ENCODE data around the gene CTNNA2. TPM values are rescaled to one million over a fixed set of nuclear protein-coding genes. Genes with fewer than 3 reads are reported as not detected.

CTNNA2 gene
- total and polyA plus RNA-seq, 2 of the 8 experiments (the other 6 are each of a cell fraction or from before 2014, with no cell fraction given): 3.9 to 9.0 TPM

DNA sequence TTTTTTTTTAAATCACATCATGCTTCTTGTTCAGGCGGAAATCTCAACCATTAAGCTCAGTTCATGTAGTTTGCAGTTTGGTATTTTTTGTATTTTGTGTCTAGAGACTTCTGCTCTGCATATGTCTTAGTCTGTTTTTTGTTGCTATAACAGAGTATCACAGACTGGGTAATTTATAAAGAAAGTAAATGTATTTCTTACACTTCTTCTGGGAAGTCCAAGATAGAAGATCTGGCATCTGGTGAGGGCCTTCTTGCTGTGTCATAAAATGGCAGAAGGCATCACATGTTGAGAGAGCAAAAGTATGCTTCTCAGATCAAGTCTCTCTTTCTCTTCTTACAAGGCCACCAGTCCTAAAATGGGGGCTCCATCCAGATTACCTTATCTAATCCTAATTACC is 208.2 kb downstream of the CTNNA2 start:
- Histone ChIP-seq H4K91ac (replicated peaks; ENCODE audit: insufficient read length, low read length) (no peak overlapping the region), H3K36me3 (ENCODE audit: control insufficient read depth in 2 of 4, insufficient read depth in 4 of 4, low read length in 3 of 4) (no peaks in the 10 kb centered on the region), H3K27me3 (replicated peaks in 1 of 4; ENCODE audit: control insufficient read depth in 3 of 4, extremely low read depth in 1 of 4, insufficient read depth in 3 of 4, low read length in 3 of 4) (no peaks in the 10 kb centered on the region), H3K56ac (replicated peaks; ENCODE audit: insufficient read length, low read depth, low read length) (no peak overlapping the region), H3K14ac (ENCODE audit: insufficient read length) (no peak overlapping the region), H2BK5ac (ENCODE audit: low read depth, low read length) (no peak overlapping the region), H3K4ac (replicated peaks; ENCODE audit: insufficient read length, low read depth, low read length) (no peak overlapping the region), H2AFZ (ENCODE audit: low read length) (no peak overlapping the region), H2BK12ac (ENCODE audit: low read depth, low read length) (no peak overlapping the region), H2AK5ac (ENCODE audit: low read depth, low read length) (no peak overlapping the region), H3K9ac (replicated peaks in 1 of 4; ENCODE audit: extremely low read depth in 1 of 4, low read depth in 3 of 4, low read length in 3 of 4) (no peak overlapping the region), H3K79me1 (ENCODE audit: low read depth, low read length) (no peaks in the 10 kb centered on the region), H2BK120ac (replicated peaks; ENCODE audit: low read depth, low read length) (no peak overlapping the region), H3K4me2 (ENCODE audit: insufficient read depth in 1 of 2, low read depth in 2 of 2, low read length in 2 of 2) (no peak overlapping the region), H3K18ac (ENCODE audit: extremely low read depth, low read length) (no peak overlapping the region), H2BK20ac (ENCODE audit: low read length) (no peak overlapping the region), H3K9me3 (ENCODE audit: insufficient read depth in 2 of 2, low read depth in 1 of 2, low read length in 1 of 2) (no peaks in the 10 kb centered on the region), H2BK15ac (ENCODE audit: low read length) (no peak overlapping the region), H4K20me1 (replicated peaks in 1 of 2; ENCODE audit: control insufficient read depth in 1 of 2, insufficient read depth in 2 of 2, low read length in 2 of 2) (no peaks in the 10 kb centered on the region), H4K8ac (ENCODE audit: extremely low read depth, insufficient read depth, low read length) (no peak overlapping the region), H3K4me3 (ENCODE audit: extremely low read depth in 1 of 4, insufficient read depth in 2 of 4, low read depth in 3 of 4, low read length in 4 of 4) (no peak overlapping the region), H3K23me2 (ENCODE audit: low read depth, low read length) (no peaks in the 10 kb centered on the region), H4K5ac (ENCODE audit: insufficient read length, low read depth, low read length) (no peak overlapping the region), H3K27ac (ENCODE audit: low read depth, low read length) (no peak overlapping the region), H3K4me1 (replicated peaks in 1 of 4; ENCODE audit: control insufficient read depth in 3 of 4, insufficient read depth in 4 of 4, low read length in 3 of 4) (peaks cover 0 to 4% (median 1%) of the 10 kb centered on the region in 4 experiments; a peak in 1 of 7 replicates), H3K79me2 (ENCODE audit: control insufficient read depth in 1 of 2, insufficient read depth in 2 of 2, low read length in 2 of 2) (no peaks in the 10 kb centered on the region), H3K23ac (ENCODE audit: insufficient read length) (no peak overlapping the region)
- DNase-seq (ENCODE audit: low read depth in 1 of 2, low spot score in 2 of 2) (no peak), FAIRE-seq (no peak)
- TF ChIP-seq SIX5 (IDR thresholded peaks at IDR 0.05; ENCODE audit: low read depth, low read length) (no peak), GABPA (IDR thresholded peaks at IDR 0.05; ENCODE audit: borderline replicate concordance, insufficient read depth, low read length) (no peak), HDAC2 (IDR thresholded peaks at IDR 0.05; ENCODE audit: borderline replicate concordance in 1 of 2, low read depth in 2 of 2, low read length in 2 of 2) (no peak), SAP30 (IDR thresholded peaks at IDR 0.05; ENCODE audit: insufficient read depth, insufficient replicate concordance, low read length) (no peak)
- TF ChIP-seq, protein P1, sequence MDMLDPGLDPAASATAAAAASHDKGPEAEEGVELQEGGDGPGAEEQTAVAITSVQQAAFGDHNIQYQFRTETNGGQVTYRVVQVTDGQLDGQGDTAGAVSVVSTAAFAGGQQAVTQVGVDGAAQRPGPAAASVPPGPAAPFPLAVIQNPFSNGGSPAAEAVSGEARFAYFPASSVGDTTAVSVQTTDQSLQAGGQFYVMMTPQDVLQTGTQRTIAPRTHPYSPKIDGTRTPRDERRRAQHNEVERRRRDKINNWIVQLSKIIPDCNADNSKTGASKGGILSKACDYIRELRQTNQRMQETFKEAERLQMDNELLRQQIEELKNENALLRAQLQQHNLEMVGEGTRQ (IDR thresholded peaks at IDR 0.05; ENCODE audit: low read length): no peak
- TF ChIP-seq, protein P2, sequence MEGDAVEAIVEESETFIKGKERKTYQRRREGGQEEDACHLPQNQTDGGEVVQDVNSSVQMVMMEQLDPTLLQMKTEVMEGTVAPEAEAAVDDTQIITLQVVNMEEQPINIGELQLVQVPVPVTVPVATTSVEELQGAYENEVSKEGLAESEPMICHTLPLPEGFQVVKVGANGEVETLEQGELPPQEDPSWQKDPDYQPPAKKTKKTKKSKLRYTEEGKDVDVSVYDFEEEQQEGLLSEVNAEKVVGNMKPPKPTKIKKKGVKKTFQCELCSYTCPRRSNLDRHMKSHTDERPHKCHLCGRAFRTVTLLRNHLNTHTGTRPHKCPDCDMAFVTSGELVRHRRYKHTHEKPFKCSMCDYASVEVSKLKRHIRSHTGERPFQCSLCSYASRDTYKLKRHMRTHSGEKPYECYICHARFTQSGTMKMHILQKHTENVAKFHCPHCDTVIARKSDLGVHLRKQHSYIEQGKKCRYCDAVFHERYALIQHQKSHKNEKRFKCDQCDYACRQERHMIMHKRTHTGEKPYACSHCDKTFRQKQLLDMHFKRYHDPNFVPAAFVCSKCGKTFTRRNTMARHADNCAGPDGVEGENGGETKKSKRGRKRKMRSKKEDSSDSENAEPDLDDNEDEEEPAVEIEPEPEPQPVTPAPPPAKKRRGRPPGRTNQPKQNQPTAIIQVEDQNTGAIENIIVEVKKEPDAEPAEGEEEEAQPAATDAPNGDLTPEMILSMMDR (IDR thresholded peaks at IDR 0.05; ENCODE audit: control extremely low read depth in 1 of 3, insufficient read depth in 1 of 3, low read depth in 1 of 3, low read length in 3 of 3): no peak
- ChIA-PET CTCF (ENCODE audit: partially characterized antibody) (interaction anchor here (0.9 kb wide), 1 partner anchor 82 kb away, joined by 3 read pairs; no protein-coding TSS in a partner anchor), POLR2A (ENCODE audit: partially characterized antibody) (no interaction called here)
- 84% methylated on average over 1 of the region's 1 CpG; no CpG with 5 or more reads in 1 of the 2 experiments for WGBS, 2 experiments (ENCODE audit: extremely low coverage in 1 of 2, insufficient coverage in 1 of 2, insufficient read length in 1 of 2, insufficient replicate concordance in 2 of 2, low coverage in 1 of 2, low lambda C conversion rate in 2 of 2, missing lambda C conversion rate in 1 of 2)

Data from H1 (cell line).